ENCODE measurements around the gene CCDC178.
"Not testable (repeated sequence)": the region's sequence is repeated elsewhere in the genome, so short reads cannot be mapped to it uniquely, and the experiment has no call there.

The CCDC178 gene, protein sequence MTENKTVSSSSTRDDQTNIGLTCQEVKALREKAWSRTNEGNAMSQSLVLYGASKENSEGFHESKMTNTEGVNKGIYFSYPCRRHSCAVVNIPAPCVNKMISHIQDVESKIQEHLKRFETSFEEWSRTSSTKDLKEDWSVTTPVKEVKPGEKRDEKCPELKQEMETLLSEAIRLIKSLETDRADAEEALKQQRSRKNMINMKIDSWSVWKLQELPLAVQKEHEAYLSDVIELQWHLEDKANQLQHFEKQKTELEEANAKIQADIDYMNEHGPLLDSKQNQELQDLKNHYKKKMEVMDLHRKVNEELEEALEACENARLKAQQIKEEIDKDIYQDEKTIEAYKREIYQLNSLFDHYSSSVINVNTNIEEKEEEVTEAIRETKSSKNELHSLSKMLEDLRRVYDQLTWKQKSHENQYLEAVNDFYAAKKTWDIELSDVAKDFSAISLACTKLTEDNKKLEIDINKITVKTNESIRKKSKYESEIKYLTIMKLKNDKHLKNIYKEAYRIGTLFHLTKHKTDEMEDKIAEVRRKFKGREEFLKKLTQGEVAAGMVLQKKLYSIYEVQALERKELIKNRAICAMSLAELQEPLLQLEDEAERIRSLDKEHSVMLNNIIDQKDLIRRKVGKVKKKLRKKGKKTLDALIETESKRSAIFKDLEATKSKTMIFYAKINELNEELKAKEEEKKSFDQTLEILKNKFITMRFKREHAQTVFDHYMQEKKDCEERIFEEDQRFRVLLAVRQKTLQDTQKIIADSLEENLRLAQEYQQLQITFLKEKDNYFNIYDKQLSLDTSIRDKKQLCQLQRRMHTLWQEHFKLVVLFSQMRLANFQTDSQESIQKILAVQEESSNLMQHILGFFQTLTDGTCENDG

DNA sequence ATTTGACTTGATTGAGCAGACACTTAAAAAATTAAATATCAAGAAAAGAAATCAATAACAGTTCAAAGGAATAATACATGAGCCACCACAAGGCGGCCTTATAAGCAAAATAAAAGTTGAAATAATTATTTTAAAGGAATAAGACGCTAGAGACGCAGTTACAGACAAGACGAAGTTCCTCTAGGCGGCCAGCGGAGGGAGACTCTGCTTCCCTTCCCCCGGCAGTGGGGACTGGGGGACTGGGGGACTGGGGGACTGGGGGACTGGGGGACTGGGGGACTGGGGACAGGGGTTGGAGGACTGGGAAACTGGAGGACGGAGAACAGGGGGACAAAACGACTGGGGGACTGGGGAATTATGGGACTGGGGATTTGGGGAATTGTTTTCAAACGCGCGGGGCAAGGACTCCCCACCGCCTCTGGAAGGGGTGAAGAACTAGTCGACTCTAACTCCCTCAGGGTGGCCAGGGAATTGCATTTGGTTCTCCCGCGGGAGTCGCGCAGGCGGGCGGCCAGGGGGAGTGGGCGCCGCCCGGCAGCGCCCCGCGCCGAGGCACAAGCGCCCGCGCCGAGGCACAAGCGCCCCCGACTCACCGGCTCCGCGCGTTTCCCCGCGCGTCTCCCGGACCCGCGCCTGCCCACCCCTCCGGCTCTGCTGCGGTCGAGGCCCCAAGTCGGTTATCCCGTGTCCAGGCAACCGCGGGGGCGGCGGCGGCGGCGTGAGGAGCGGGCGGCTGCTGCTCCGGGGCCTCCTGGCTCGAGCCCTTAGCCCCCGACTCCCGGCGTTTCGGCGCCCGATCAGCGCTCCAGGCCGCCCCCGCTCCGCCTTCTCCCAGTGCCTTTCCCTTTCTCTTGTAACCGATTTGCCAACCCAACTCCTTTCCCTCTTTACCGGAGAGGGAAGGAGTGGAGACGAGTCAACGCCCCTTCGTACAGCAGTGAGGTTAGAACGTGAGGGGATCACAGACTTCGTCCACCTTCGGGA, at the start of gene CCDC178:
Gene CCDC178 (minus strand): TSS at position 662 of the 984 bp plus-strand sequence. CDS start 28,633 bp downstream, outside the sequence.
- DNase-seq (ENCODE audit: low read depth) = no peak

DNA sequence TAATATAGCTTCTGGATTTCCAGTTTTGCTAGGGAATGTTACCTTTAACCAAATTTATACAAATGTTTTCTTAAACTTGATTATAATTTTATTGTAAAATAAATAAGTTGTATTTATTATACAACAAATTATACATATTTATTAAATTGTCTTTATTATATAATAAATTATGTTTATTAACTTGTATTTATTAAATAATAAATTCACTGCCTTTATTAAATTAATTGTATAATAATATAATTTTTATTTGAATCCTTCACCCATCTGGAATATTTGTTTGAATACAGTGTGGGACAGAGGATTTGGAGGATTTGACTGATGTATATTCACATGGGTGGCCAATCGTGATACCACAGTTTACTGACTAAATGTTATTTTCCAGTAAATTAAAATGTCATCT, 43.4 kb upstream of the CCDC178 start:
- DNase-seq (ENCODE audit: low read depth) = no peak

DNA sequence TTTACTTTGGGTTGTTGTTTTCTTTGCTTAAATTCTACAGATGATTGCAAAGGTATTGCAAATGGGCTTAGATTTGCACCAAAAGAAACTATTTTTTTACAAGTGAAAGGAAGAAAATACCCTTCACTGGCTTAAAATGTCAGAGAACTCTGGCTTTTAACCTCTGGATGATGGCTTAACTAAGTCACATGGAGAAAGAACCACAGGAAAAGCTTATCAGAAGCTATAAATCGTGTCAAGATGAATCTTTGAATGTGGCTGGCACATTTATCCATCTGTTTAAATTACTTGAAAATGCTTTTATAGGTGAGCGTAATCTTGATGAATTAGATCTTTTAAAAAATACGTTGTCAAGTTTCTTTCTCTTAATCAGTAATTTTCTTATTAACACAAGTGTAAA, 32.0 kb upstream of the CCDC178 start:
- DNase-seq (ENCODE audit: low read depth) = no peak

DNA sequence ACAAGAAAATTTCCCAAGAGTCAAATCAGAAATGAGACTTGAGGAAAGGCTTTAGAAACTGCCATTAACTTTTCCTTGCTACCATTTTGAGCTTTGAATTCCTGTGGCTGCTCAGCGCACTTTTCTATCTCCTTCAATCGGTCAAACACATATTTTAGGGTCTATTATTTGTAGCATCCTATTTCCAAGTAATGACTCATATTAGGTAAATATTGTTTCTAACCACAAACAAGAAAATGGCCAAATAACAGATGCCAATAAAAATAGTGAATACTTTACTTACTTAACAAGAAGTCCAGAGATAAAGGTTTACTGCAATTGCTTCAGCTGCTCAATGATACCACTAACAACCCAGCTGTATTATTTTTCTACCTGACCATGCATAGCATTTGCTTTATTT, 29.7 kb upstream of the CCDC178 start:
- DNase-seq (ENCODE audit: low read depth) = no peak

DNA sequence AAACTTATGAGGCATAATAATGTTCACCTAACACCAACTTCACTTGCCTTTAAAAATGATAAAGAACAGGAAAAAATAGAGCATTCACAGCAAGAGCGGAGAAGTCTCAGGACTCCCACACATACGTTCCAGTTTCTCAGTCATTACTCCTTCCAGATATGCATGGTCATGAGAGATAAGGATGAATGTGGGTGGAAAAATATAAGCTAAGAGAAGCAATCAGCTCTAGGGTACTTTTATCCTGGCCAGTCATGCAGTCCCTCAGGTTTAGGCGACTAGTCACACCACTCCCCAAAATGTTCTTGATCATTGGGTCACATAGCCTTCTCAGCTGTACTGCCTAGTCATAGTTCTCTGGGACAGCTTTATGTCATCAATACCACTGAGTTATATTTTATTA, 29.2 kb upstream of the CCDC178 start:
- no peak for DNase-seq (ENCODE audit: low read depth)

DNA sequence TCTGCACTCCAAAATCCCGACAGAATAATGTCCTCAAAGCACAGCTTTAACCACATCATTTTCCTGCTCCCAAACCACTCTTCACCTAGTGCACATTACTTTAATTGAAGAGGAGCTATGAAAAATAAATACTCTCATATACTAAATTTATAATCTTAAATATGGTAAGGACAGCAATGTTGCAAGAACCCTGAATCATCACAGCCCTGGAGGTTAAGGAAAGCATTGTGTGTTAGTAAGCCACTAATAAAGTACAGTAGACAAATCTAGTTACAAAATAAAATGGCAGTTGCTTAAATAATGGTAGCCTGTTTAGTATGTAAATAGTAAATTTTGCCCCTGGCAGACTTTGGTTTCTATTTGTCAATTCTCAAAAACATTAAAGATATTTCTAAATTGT, 27.0 kb upstream of the CCDC178 start:
- no peak for DNase-seq (ENCODE audit: low read depth)

DNA sequence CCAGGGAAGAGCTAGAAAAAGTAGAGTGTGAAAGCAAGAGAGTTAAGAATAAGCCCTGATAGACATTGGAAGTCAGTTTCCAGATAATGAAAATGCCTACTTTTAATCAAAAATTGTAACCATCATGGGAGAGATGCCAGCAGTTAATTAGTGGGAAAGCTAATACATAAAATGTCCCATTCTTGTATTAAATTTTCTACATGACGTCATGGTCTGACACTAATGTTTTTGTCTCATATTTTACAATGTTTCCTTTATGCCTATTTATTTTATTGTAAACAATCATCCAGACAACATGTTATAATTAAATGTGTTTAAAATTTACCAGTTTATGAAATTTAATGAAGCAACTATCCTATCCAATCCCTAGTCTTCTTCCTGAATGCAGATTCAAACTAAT, 26.3 kb upstream of the CCDC178 start:
- no peak for DNase-seq (ENCODE audit: low read depth)

DNA sequence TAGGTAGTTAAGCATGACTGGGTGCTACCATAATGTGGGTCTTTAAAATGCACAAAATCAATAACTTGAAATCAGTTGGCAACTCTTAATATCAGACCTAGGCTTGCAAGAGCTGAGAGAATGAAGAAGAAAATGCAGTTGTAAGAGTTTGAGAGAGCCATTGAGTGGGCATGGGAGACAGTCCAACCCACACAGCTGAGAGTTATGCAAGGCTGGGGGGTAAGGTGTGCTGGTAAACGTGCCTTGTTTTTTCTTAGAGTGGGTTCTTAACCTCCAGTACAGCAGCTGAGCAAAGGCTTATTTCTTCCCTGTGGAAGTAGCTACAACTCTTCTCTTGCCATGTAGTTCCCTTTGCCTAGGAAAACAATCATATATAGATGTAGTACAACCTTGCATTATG, 20.2 kb upstream of the CCDC178 start:
- DNase-seq (ENCODE audit: low read depth) = no peak

DNA sequence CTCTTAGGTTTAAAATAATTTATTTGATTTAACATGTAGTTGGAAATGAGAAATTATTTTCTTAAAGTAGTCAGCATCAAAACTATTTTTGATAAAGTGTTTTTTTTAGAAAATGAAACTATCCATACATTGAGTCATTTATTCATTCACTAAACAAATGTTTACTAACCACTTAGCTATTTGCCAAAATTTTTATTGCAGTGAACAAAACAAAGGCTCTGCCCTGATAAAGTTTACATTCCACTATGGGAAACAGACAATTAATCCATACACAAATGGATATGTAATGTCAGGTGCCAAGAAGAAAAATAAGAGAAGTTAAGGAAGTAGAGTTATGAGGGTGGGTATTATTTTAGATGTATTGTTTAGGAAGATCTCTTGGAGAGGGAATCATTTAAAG, 19.1 kb upstream of the CCDC178 start:
- no peak for DNase-seq (ENCODE audit: low read depth)

DNA sequence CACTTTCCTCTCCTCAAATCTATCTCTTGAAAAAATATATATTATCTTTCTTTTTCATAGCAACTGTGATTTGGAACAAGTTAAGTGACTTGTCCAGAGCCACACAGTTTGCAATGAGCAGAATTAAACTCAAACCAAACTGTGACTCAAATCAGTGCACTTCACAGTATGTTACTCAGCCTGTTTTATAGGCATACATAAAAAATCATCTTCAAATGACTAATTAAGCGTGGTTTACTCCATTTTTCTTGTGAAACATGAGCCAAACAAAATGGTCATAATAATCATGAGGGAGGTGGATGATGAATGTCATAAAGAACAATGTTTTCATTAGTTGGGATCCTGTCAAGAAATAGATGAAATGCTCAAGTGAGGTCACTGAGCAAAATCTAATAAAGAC, 6.1 kb upstream of the CCDC178 start:
- no peak for DNase-seq (ENCODE audit: low read depth)

DNA sequence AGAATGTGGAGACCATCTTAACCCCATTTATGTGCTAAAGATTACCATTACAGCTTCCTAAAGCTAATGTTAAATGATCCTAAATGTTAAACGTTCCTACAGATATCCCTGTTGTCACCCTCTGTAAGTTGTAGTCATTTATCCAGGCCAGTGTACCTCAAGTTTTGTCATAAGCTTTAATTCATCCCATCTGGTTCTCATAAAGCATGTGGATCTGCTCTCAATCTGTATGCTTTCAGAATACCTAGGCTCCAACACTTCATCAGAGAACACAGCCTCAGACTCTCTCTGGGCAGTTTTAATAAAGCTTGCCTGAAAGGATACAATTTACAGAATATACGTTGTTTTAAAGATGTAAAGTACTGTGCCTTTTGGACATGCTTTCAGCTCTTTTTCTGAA, 4.2 kb upstream of the CCDC178 start:
- DNase-seq (ENCODE audit: low read depth) = no peak

DNA sequence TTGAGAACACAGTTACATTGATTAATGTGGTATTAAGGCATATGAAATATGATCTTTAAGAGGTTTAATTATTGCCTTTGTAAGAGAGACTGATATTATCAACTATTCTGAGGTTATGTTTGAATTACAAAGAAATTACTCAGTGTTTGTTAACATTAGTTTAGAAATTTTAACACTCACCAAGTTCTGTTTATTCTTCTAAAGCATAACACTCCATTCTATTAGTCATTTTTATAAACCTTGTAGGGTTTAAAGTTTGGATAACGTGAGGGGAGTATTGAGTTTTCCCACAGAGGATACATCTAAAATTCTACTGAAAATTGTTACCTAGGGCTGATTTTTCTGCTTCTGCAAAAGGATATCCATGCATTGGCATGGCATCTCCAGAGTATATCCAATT, 7.7 kb downstream of the CCDC178 start:
- DNase-seq (ENCODE audit: low read depth) = no peak

DNA sequence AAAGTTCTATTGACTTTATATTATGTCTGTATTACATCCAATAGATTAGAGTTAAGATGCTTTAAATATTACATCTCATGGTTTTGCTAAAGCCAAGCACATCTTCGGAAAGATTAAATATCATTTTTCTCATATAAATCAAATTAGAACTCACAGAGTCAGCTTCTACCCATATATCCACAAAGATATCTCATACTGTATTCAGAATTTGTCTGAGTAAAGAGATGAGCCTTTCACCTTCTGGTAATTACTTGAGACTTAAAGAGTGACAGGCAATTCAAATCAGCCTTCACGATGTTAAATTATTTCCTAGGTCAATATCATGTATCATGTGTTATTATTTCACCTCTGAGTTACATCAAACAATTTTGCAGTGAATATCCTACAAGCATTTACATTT, 13.0 kb downstream of the CCDC178 start:
- DNase-seq (ENCODE audit: low read depth) = no peak

DNA sequence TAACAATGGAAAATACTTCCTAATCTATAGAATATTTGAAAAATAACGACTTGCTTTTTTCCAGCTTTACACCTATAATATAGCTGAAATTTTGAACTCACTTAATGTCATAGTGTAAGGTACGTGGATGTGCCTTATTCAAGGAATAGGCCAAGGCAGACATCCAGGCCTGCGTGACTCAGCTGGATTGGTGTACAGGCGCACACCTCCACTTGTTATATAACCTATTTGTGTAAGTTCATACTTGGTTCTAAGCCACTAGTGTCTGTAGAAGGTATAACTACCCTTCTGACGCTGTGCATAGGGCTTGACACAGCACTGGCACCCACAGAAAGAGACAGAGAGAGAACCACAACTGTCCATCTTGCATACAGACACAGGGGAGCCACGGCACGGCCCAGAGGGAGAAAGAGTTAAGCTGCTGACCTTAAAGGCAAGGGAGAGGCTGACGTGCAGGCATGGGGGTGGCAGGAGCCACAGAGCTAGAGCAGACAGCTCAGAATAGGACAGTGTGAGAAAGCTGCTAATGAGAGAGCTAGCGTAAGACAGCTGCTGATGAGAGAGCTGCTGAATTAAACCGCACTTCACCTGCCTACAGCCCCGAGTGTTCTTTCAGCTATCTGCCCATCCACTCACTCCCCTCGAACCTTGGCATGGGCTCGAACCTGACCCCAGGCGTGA, 16.1 kb downstream of the CCDC178 start:
- DNase-seq (ENCODE audit: low read depth) = no peak

DNA sequence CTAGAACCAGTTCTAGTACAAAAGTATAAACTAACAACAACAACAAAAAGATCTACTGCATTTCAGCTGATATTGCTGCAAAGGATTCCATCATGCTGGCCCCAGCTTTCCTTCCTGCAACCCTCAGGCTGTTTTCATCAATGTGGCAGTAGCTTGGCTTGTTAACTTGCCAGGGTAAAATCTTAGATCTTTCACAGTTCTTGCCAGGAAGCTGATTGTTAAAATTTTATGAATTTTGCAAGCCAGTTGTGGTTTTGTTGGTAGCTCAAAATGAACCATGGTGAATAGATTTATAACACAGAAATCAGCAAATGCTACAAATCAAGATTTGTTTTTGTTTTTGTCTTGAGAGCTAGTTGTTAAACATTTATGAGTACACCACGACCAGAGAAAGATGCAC, 19.3 kb downstream of the CCDC178 start:
- no peak for DNase-seq (ENCODE audit: low read depth)

DNA sequence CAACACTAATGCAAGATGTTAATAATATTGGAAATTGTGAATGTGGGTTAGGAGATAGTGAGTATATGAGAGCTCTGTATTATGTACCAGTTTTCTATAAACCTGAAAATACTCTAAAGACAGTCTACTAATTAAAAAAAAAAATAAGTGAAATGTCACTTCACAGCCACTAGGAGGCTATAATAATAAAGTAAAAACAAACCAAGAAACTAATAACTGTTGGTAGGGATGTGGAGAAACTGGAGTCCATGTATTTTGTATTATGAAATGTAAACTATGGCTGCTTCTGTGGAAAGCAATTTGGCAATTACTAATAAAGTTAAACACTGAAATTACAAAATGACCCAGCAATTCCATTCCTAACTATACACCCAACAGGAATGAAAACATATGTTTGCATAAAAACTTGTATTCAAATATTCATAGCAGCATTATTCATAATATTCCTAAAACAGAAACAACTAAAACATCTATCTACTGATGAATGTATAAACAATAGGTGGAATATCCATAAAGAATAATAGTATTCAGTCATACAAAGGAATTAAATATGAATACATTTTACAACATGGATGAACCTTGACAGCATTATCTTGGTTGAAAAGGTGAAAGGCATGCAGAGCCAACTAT, 36.2 kb downstream of the CCDC178 start:
- DNase-seq (ENCODE audit: low read depth) = no peak

DNA sequence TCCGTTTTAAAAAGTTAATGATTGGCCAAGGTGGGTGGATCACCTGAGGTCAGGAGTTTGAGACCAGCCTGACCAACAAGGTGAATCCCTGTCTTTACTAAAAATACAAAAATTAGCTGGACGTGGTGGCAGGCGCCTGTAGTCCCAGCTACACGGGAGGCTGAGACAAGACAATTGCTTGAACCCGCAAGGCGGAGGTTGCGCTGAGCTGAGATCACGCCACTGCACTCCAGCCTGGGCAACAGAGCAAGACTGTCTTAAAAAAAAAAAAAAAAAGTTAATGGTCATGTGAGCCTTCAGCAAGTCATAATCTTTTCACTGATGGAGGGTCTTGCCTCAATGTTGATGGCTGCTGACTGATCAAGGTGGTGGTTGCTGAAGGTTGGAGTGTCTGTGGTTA, 41.6 kb downstream of the CCDC178 start:
- not testable (repeated sequence) for DNase-seq (ENCODE audit: low read depth)

DNA sequence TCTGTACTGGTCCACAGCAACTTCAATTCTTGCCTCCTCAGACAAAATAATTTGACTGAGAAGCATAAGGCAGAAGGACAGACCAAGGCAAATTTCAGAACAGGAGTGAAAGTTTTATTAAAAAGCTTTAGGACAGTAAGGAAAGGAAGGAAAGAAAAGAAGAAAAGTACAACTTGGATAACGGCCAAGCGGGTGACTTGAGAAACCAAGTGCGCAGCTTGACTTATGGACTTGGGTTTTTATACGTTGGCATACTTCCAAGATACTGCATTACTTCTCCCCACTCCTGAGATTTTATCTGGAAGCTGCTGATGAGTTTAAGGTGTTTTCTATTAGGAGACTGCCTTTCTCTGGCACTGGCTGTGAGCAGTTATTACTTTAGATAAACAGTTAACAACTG, 64.7 kb downstream of the CCDC178 start:
- DNase-seq (ENCODE audit: low read depth) = no peak

DNA sequence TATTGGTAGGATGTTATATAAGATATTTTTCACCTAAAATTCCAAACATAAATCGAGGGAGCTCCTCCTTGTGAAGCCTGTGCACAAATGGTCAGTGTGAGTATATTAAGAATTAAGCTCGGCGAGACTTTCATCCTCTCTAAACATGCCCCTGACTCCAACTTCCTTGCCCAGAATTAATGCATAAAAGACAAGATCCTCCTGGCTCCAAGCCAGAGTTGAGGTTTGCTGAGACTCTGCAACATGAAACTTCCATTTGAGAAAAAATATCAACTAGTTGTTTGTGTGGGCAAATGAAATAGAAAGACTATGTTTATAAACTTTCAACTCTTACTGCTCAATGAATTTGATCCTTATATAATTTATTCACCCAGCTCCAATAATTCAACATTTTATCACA, 68.1 kb downstream of the CCDC178 start:
- no peak for DNase-seq (ENCODE audit: low read depth)

DNA sequence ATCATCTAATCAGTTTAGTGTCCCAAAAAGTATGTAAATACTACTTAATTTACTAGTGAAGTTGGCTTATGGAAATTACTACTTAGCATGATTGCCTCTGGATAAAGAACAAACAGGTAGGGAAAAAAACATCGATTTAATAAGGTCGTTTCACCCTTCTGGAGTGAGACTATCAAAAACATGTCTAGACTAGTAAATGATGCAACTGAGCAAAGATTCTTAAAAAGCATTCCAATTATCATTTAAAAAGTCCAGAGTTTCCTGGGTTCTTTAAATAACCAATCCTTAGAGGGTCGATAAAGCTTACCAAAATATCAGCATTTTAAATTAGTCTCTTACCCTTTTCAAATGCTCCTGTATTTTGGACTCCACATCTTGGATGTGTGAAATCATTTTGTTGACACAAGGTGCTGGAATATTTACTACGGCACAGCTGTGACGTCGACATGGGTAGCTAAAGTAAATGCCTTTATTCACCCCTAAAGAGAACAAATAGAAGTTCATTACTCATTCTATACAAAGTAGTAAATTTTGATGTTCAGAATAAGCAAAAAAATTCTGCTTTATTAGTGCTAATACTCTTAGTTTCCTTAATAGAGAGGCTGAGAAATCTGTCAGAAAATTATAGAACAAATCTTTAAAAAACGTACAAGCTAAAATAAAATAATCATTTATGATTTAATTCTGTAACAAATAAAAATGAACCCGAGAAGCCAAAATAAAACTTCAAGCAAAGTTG, 70.6 kb downstream of the CCDC178 start:
- no peak for DNase-seq (ENCODE audit: low read depth)

Data from HS-27A (cell line).